GM21529 (cell line): ENCODE data around the gene STX16.

ENCODE experiments used
- ATAC-seq: cut with Tn5 transposase; IDR thresholded peaks from one replicate; pipeline ENCODE4 v1.9.1; 2021; ENCODE audit not compliant: unreplicated experiment

Gene STX16

GRCh38 chr20:58618351-58619076, 32.6 kb upstream of the STX16 start:
- ATAC-seq, result no peak

GRCh38 chr20:58619077-58619863, 31.8 kb upstream of the STX16 start:
- no peak for ATAC-seq

GRCh38 chr20:58619864-58620431, 31.1 kb upstream of the STX16 start:
- ATAC-seq, result no peak

- ATAC-seq, result no peak
Measured at GRCh38 chr20:58621906-58622548, 29.1 kb upstream of the STX16 start.

GRCh38 chr20:58622671-58623578, 28.2 kb upstream of the STX16 start:
- ATAC-seq, result no peak

- no peak for ATAC-seq
Measured at GRCh38 chr20:58623579-58624473, 27.3 kb upstream of the STX16 start.

- ATAC-seq, result no peak
Measured at GRCh38 chr20:58624687-58625086, 26.4 kb upstream of the STX16 start.

GRCh38 chr20:58625585-58625984, 25.5 kb upstream of the STX16 start:
- no peak for ATAC-seq

- ATAC-seq, result no peak
Measured at GRCh38 chr20:58626051-58626450, 25.0 kb upstream of the STX16 start.

GRCh38 chr20:58627212-58628072, 23.6 kb upstream of the STX16 start:
- ATAC-seq, result peak; percentile 62

GRCh38 chr20:58628491-58629214, 22.4 kb upstream of the STX16 start:
- no peak for ATAC-seq

GRCh38 chr20:58629215-58629580, 21.9 kb upstream of the STX16 start:
- ATAC-seq, result no peak

GRCh38 chr20:58630063-58630462, 21.0 kb upstream of the STX16 start:
- no peak for ATAC-seq

GRCh38 chr20:58633161-58634053, 17.7 kb upstream of the STX16 start:
- ATAC-seq, result no peak

- no peak for ATAC-seq
Measured at GRCh38 chr20:58634059-58634458, 17.0 kb upstream of the STX16 start.

GRCh38 chr20:58634521-58635278, 16.4 kb upstream of the STX16 start:
- ATAC-seq, result peak; percentile 60
